CD4-positive, alpha-beta T cell treated with Interleukin-6 at 100 ng/mL for 8 hours (primary cell): ENCODE measurements around the gene GPC3.

ENCODE experiments used
- DNase-seq: peaks from one replicate; pipeline ENCODE4 v3.0.0-alpha.2; 2020; ENCODE audit warnings: mixed read lengths, low spot score

Gene GPC3

GRCh38 chrX:133601116-133601515 lies 384.3 kb downstream of the GPC3 start:
- no peak for DNase-seq

- DNase-seq: no peak
Measured at GRCh38 chrX:133600536-133600935, 384.9 kb downstream of the GPC3 start.

GRCh38 chrX:133598601-133599335 lies 386.6 kb downstream of the GPC3 start:
- no peak for DNase-seq

- no peak for DNase-seq
Measured at GRCh38 chrX:133594156-133594555, 391.2 kb downstream of the GPC3 start.

DNA sequence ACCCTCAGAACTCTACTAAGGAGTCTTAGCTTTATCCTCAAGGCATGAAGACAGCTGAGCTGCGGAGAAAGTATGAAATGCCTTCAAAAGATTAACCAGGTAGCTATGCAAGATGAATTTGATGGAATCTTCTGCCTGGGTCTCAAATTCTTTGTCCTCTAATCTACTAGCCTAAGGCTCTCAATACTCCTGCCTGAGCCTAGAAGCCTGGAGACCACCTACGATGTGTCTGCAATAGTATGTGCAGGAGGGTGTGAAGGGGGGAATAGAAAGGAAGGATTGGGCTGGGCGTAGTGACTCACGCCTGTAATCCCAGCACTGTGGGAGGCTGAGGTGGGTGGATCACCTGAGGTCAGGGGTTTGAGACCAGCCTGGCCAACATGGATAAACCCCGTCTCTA lies 391.9 kb downstream of the GPC3 start:
- no peak for DNase-seq

GRCh38 chrX:133590703-133591505 lies 394.5 kb downstream of the GPC3 start:
- DNase-seq: no peak

- no peak for DNase-seq
Measured at GRCh38 chrX:133588827-133589226, 396.6 kb downstream of the GPC3 start.

- DNase-seq: no peak
Measured at GRCh38 chrX:133587818-133588217, 397.6 kb downstream of the GPC3 start.

DNA sequence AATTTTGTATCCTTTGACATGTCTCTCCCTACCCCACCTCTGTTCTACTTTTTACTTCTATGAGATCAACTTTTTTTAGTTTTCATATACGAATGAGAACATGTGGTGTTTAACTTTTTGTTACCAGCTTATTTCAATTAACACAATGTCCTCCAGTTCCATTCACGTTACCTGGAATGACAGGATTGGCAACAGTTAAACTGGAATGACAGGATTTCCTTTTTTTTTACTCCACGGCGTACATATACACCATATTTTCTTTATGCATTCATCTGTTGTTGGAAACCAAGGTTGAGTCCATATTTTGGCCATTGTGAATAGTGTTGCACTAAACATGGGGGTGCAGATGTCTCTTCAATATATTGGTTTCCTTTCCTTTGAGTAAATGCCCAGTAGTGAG lies 398.3 kb downstream of the GPC3 start:
- no peak for DNase-seq

DNA sequence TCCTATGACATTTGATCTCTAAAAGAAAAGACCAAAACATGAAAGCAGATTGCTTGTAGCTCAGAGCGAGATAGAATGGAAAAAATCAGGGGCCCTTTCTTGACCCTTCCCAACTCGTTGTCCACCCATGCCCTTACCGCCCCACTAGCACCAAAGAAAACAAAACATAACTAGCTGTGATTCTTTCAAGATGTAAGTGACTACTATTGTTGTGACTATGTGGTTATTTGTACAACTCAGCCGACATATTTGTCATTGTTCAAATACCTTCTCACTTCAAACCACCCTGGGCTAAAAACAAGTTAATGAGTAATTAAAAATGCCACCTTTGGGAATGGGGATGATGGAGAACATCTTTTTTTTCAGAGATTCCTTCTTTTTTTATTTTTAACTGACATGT lies 399.0 kb downstream of the GPC3 start:
- DNase-seq: no peak

DNA sequence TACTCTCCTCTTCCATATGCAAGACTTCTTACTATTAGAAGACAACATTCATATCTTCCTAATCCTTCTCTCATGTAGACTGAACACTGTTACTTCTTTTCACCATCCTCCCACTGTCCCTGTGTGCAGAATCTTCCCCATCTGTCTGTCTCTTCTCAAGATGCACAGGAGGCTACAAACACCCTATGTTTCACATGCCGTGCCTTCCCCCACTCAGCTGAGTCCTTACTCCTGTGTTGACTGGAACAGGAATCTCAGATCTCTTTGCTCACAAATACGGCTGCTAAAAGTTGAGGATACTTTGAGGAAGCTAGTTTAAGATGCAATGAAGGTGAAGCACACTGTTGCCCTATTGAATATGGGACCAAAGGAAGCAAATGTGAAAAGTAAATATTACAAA lies 401.6 kb downstream of the GPC3 start:
- no peak for DNase-seq

GRCh38 chrX:133580625-133581024 lies 404.8 kb downstream of the GPC3 start:
- no peak for DNase-seq

- no peak for DNase-seq
Measured at GRCh38 chrX:133579631-133580030, 405.8 kb downstream of the GPC3 start.

- DNase-seq: no peak
Measured at GRCh38 chrX:133576876-133577275, 408.5 kb downstream of the GPC3 start.

DNA sequence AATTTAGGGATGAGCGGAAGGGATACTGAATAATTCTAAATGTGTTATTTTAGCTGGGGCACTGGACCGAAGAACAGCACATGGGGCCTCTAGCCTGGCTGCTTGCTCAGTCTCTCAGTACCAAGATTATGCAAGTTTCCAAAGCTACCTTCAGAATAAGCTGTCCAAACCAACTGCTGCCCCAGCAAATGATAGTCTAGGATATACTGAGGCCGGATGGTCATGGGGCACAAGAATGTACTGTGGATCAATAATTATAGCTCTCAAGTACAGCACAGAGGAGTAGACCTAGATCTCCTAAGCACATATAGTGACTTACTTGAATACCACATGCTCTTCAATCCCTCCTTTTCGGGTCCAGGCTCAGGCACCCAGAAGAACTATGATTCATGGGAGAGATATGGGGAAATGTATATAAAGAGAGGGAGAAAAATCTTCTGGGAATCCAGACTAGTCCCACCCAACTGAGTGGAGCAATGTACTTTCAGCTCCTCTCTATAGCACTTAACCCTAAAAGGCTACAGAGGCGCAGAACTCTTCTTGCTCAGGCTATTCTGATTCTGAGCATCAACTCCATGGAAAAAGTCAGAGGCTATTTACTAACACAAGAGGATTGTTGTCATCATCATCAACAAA lies 409.8 kb downstream of the GPC3 start:
- no peak for DNase-seq

GRCh38 chrX:133574716-133575115 lies 410.7 kb downstream of the GPC3 start:
- no peak for DNase-seq

- DNase-seq: no peak
Measured at GRCh38 chrX:133570549-133570948, 414.8 kb downstream of the GPC3 start.

- DNase-seq: no peak
Measured at GRCh38 chrX:133569217-133569616, 416.2 kb downstream of the GPC3 start.

DNA sequence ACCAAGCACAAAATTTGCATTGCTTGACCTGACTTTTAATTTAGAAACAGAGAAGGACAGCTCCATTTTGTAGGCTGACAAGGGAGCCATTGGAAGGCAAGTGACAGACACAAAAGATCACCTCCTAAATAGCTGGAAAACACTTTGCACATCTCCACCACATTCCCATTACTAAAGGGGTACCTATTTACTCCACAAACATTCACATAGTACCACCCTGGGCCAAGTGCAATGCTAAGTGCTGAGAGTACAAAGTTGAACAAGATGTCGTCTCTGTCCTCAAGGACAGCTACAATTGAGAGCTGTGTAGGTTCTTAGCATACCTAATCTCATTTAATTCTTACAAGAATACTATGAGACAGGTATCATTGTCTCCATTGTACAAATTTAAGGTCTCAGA lies 417.3 kb downstream of the GPC3 start:
- DNase-seq: no peak

DNA sequence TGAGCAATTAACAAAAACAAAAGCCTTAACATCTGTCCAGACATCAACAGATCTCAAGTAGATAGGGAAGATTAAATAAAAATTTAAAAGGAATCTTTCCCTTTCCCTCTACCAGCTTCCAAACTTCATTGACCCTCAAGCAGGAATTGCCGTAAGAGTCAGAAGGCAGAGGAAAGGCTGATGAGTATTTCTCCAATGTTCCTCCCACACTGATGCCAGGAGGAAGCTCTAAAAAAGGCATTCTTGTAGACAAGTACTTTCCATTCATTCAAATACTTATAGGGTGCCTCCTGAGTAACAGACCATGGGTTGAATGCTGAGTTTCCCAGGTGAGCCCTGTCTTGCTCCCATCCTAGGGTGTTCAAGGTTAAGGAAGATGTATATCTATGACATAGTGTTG lies 418.5 kb downstream of the GPC3 start:
- DNase-seq: no peak

- no peak for DNase-seq
Measured at GRCh38 chrX:133563705-133564104, 421.7 kb downstream of the GPC3 start.

DNA sequence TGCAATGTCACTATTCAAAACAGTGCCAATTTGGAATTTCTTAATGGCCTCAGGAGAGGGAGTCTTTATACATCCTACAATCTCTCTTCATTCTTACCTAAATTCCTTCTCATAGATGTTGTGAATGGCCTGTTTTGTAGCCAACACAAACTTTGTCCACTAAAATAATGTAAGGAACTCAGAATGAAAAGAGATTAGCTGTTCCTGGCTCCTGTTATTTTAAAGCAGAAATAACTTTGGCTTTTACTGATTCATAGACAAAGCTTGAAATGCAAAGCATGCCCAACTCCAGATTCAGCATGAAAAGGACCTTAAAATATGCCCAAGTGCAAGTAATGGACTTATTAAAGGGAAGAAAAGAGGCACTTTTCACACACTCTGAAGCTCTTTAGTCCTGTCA lies 424.1 kb downstream of the GPC3 start:
- DNase-seq: no peak

- no peak for DNase-seq
Measured at GRCh38 chrX:133559909-133560308, 425.5 kb downstream of the GPC3 start.
